Stomach (tissue), 9 donors: Measurements from ENCODE around the gene HBD. TPM values are rescaled to one million over a fixed set of nuclear protein-coding genes. Genes with fewer than 3 reads are reported as not detected.

Experiments
- DNase-seq, 2 donors: peaks; one replicate each; pipeline versions ENCODE4 v3.0.0 to v3.0.0-alpha.2; 2013 to 2019
- H3K27ac ChIP-seq, 5 donors: fragments of 200-600 bp in 4 of 5; sonication (generic) in 4 of 5; one replicate each; pipeline ENCODE4 v1.5.1; 2013 to 2019; ENCODE audit warnings: mild to moderate bottlenecking in 1 of 5, moderate library complexity in 1 of 5
- H3K27me3 ChIP-seq, 3 donors: fragments of 200-600 bp; sonication (generic); one replicate each; pipeline ENCODE4 v1.5.1; 2017 to 2019; ENCODE audit warnings: mixed run types in 1 of 3
- H3K36me3 ChIP-seq, 4 donors: fragments of 200-600 bp; sonication (generic); 1 replicate in 3 of 4; 2 replicates in 1 of 4; pipeline ENCODE4 v1.5.1; 2016 to 2019
- H3K4me1 ChIP-seq, 4 donors: fragments of 200-600 bp; sonication (generic); one replicate each; pipeline ENCODE4 v1.5.1; 2016 to 2019
- H3K4me3 ChIP-seq, 4 donors: fragments of 200-600 bp; sonication (generic) in 3 of 4; one replicate each; pipeline ENCODE4 v1.5.1; 2016 to 2019; ENCODE audit warnings: mild to moderate bottlenecking in 1 of 4
- H3K9me3 ChIP-seq, 4 donors: fragments of 200-600 bp; sonication (generic); one replicate each; pipeline ENCODE4 v1.5.1; 2016 to 2019
- CTCF ChIP-seq, 7 experiments: fragments of 450-650 bp in 4 of 7; fragments of 200-600 bp in 3 of 7; sonication (generic) in 3 of 7; IDR thresholded peaks; one replicate each; pipeline ENCODE4 v1.5.1; 2016 to 2019; ENCODE audit warnings: antibody characterized with exemption in 7 of 7, control low read depth in 2 of 7, mild to moderate bottlenecking in 1 of 7
- EP300 ChIP-seq: sonication (generic); formaldehyde crosslinking; IDR thresholded peaks from one replicate; pipeline ENCODE4 v1.6.1; 2017; ENCODE audit warnings: antibody characterized with exemption
- POLR2A ChIP-seq, 4 donors: fragments of 450-650 bp; IDR thresholded peaks; one replicate each; pipeline ENCODE4 v1.6.1; 2016; ENCODE audit warnings: antibody characterized with exemption in 4 of 4, control low read depth in 2 of 4, mild to moderate bottlenecking in 1 of 4, moderate library complexity in 1 of 4
- POLR2AphosphoS5 ChIP-seq, 3 donors: sonication (generic); formaldehyde crosslinking; IDR thresholded peaks; one replicate each; pipeline ENCODE4 v1.6.1; 2016; ENCODE audit warnings: antibody characterized with exemption in 3 of 3
- WGBS, 5 donors: extraction: QIAGEN DNeasy Blood & Tissue Kit in 3 of 5; methylation state at CpG; one replicate each; pipeline versions ENCODE4 v1.1.5 to v1.1.7; 2013 to 2018; 5-methylcytosine and 5-hydroxymethylcytosine counted together
- intact Hi-C: fragments of 100-400 bp; cut with DNase I; formaldehyde crosslinking; loops from one replicate; pipeline ENCODE4 v1.15.1; 2023; ENCODE audit warnings: low total_unique reads
- polyA plus RNA-seq, 3 donors: library from polyadenylated mRNA; stranded (reverse); fragments of 200-250 nt; gene quantifications; one replicate each; pipeline ENCODE4 v1.2.3, GENCODE V29; 2013
- total RNA-seq, 5 donors: library from RNA; depleted of rRNA; stranded (reverse); fragments of >200 nt; gene quantifications; one replicate each; pipeline versions ENCODE4 v1.1.0 to v1.2.3, GENCODE V29; 2014 to 2016
- donor health status: healthy with polysubstance abuse.
- donor health status: Bipolar disorder and iron deficiency.
- donor health status: healthy.

Gene HBD
- total and polyA plus RNA-seq, 8 donors = 0.20 to 4.8 TPM; not detected in 6

GRCh38 chr11:5233307-5233706, 976 bp downstream of the HBD start:
- TF ChIP-seq CTCF (IDR thresholded peaks at IDR 0.05) = no peak
- no peak for TF ChIP-seq EP300
- no peak for TF ChIP-seq POLR2A (IDR thresholded peaks at IDR 0.05)
- no peak for TF ChIP-seq POLR2AphosphoS5 (IDR thresholded peaks at IDR 0.05)
- Histone ChIP-seq H3K27me3 (no peaks in the 10 kb centered on the region), H3K36me3 (no peaks in the 10 kb centered on the region), H3K4me1 (no peaks in the 10 kb centered on the region), H3K4me3 (no peak overlapping the region), H3K9me3 (no peaks in the 10 kb centered on the region), H3K27ac (no peak overlapping the region)
- DNase-seq = no peak
- intact Hi-C loops = no loop called here
- 78 to 86% (median 84%) methylated on average over 1 of the region's 1 CpG for WGBS, 5 donors

GRCh38 chr11:5232821-5233220, 1.5 kb downstream of the HBD start:
- intact Hi-C loops = no loop called here
- DNase-seq = no peak
- no peaks in the 10 kb centered on the region for H3K4me1 ChIP-seq
- WGBS, 5 donors = 90 to 100% (median 96%) methylated on average over 2 of the region's 2 CpGs
- TF ChIP-seq POLR2AphosphoS5 (IDR thresholded peaks at IDR 0.05) = no peak
- no peak for TF ChIP-seq CTCF (IDR thresholded peaks at IDR 0.05)
- TF ChIP-seq EP300 = no peak
- H3K36me3 ChIP-seq = no peaks in the 10 kb centered on the region
- no peaks in the 10 kb centered on the region for H3K9me3 ChIP-seq
- H3K27ac ChIP-seq = no peak overlapping the region
- H3K27me3 ChIP-seq = no peaks in the 10 kb centered on the region
- no peak overlapping the region for H3K4me3 ChIP-seq

GRCh38 chr11:5232176-5232575, 2.1 kb downstream of the HBD start:
- Histone ChIP-seq H3K27me3 (no peaks in the 10 kb centered on the region), H3K4me1 (no peaks in the 10 kb centered on the region), H3K4me3 (no peak overlapping the region), H3K9me3 (no peaks in the 10 kb centered on the region), H3K36me3 (no peaks in the 10 kb centered on the region), H3K27ac (no peak overlapping the region)
- intact Hi-C loops = no loop called here
- TF ChIP-seq POLR2AphosphoS5 (IDR thresholded peaks at IDR 0.05) (no peak), CTCF (IDR thresholded peaks at IDR 0.05) (no peak), EP300 (no peak), POLR2A (IDR thresholded peaks at IDR 0.05) (no peak)
- 65 to 75% (median 68%) methylated on average over 3 of the region's 3 CpGs for WGBS, 5 donors
- no peak for DNase-seq

- Histone ChIP-seq H3K9me3 (no peaks in the 10 kb centered on the region), H3K4me1 (no peaks in the 10 kb centered on the region), H3K27ac (no peak overlapping the region), H3K27me3 (no peaks in the 10 kb centered on the region), H3K4me3 (no peak overlapping the region), H3K36me3 (no peaks in the 10 kb centered on the region)
- no peak for DNase-seq
- 74 to 87% (median 84%) methylated on average over 2 of the region's 2 CpGs for WGBS, 5 donors
- intact Hi-C loops = no loop called here
- TF ChIP-seq POLR2AphosphoS5 (IDR thresholded peaks at IDR 0.05) (no peak), CTCF (IDR thresholded peaks at IDR 0.05) (no peak), EP300 (no peak), POLR2A (IDR thresholded peaks at IDR 0.05) (no peak)
Observed at GRCh38 chr11:5231111-5231510, 3.2 kb downstream of the HBD start.
